ENCODE measurements around the gene PAPPA2. TPM values are rescaled to one million over a fixed set of nuclear protein-coding genes. Genes with fewer than 3 reads are reported as not detected.

Gene PAPPA2
- total RNA-seq, 1 experiment from 2014 or later, result 0.81 TPM

DNA sequence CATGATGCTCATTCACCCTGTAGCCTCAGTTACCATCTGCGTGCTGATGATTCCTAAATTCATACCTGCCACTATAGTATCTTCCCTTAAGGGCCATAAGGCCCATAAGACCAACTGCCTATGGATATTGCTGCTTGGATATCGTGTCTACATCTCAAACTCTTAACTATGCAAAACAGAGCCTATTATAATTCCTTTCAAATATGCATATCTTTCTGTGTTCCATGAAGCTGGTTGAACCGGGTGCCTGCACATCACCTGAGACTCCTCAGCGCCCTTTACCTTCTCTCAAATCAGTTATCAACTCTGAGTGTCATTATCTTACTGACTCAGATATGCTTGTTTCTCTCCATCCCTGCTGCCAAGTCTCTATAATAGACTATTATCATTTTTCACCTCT, 311.2 kb downstream of the PAPPA2 start:
- Histone ChIP-seq H3K4me2 (ENCODE audit: insufficient read depth, insufficient read length, low read length) (no peak overlapping the region), H2BK120ac (ENCODE audit: low read depth, low read length, poor library complexity, severe bottlenecking) (no peak overlapping the region), H3K79me1 (ENCODE audit: insufficient read depth, low read depth, low read length, poor library complexity, severe bottlenecking) (no peaks in the 10 kb centered on the region), H2BK5ac (ENCODE audit: insufficient read length, low read length) (no peak overlapping the region), H2AK5ac (ENCODE audit: insufficient read length, low read length) (no peak overlapping the region), H3K27me3 (ENCODE audit: insufficient read depth, low read length) (no peaks in the 10 kb centered on the region), H3K27ac (ENCODE audit: insufficient read length, low read depth, low read length) (no peak overlapping the region), H4K20me1 (ENCODE audit: control insufficient read depth, insufficient read depth, insufficient read length) (no peaks in the 10 kb centered on the region), H3T11ph (ENCODE audit: low read length) (no peak overlapping the region), H3K18ac (ENCODE audit: insufficient read length, low read depth, low read length) (no peak overlapping the region), H4K91ac (ENCODE audit: insufficient read length, low read depth, low read length) (no peak overlapping the region), H3K23ac (ENCODE audit: insufficient read length, low read depth, low read length) (no peak overlapping the region), H2BK12ac (ENCODE audit: insufficient read length, low read depth, low read length) (no peak overlapping the region), H2BK20ac (ENCODE audit: low read depth, low read length, poor library complexity, severe bottlenecking) (no peak overlapping the region), H3K9me3 (ENCODE audit: control insufficient read depth, low read depth, low read length) (no peaks in the 10 kb centered on the region), H2AFZ (ENCODE audit: low read length) (no peak overlapping the region), H3K9ac (ENCODE audit: extremely low read depth, insufficient read length, low read length) (no peak overlapping the region), H4K5ac (ENCODE audit: insufficient read length, low read depth, low read length) (no peak overlapping the region), H4K8ac (replicated peaks; ENCODE audit: insufficient read length, low read depth, low read length) (no peak overlapping the region), H2BK15ac (ENCODE audit: low read depth, low read length) (no peak overlapping the region), H3K23me2 (ENCODE audit: insufficient read length, low read depth, low read length, poor library complexity, severe bottlenecking) (no peaks in the 10 kb centered on the region), H3K14ac (ENCODE audit: insufficient read depth, low read length) (no peak overlapping the region), H3K4ac (ENCODE audit: low read depth, low read length) (no peak overlapping the region), H3K4me1 (ENCODE audit: insufficient read depth, low read length) (no peaks in the 10 kb centered on the region), H3K79me2 (ENCODE audit: insufficient read depth, low read length) (no peaks in the 10 kb centered on the region), H3K56ac (ENCODE audit: insufficient read length, low read depth, low read length) (no peak overlapping the region)
- Mint-ChIP-seq H3K4me1 (peaks cover 3 to 4% of the 10 kb centered on the region in 2 experiments; a peak in 1 of 4 replicates), H3K36me3 (ENCODE audit: insufficient read depth in 1 of 3, low read depth in 3 of 3) (no peaks in the 10 kb centered on the region), H3K9me3 (no peaks in the 10 kb centered on the region), H3K27me3 (ENCODE audit: low read depth) (no peaks in the 10 kb centered on the region), H3K4me3 (no peak overlapping the region), H3K27ac (no peak overlapping the region; a peak in 1 of 7 replicates)
- TF ChIP-seq, protein P1, sequence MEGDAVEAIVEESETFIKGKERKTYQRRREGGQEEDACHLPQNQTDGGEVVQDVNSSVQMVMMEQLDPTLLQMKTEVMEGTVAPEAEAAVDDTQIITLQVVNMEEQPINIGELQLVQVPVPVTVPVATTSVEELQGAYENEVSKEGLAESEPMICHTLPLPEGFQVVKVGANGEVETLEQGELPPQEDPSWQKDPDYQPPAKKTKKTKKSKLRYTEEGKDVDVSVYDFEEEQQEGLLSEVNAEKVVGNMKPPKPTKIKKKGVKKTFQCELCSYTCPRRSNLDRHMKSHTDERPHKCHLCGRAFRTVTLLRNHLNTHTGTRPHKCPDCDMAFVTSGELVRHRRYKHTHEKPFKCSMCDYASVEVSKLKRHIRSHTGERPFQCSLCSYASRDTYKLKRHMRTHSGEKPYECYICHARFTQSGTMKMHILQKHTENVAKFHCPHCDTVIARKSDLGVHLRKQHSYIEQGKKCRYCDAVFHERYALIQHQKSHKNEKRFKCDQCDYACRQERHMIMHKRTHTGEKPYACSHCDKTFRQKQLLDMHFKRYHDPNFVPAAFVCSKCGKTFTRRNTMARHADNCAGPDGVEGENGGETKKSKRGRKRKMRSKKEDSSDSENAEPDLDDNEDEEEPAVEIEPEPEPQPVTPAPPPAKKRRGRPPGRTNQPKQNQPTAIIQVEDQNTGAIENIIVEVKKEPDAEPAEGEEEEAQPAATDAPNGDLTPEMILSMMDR (conservative IDR thresholded peaks at IDR 0.05), result no peak
- DNase-seq, result no peak
- no CpG with 5 or more reads among the region's 4 CpGs for WGBS (ENCODE audit: extremely low coverage, insufficient read length, low lambda C conversion rate)
